Epithelial cell of esophagus (primary cell): ENCODE data around the gene MARCHF9.
A peak's percentile ranks its signal among the peaks of the same experiment; 100 is the strongest.

Experiments
- DNase-seq: peaks from one replicate; pipeline ENCODE4 v3.0.0; 2010; ENCODE audit warnings: low read depth
- H3K4me3 ChIP-seq: 2 replicates; pipeline ENCODE4 v1.5.1; 2011; ENCODE audit warnings: mild to moderate bottlenecking, low read length, control low read depth
- TF ChIP-seq, protein P1 (sequence below): IDR thresholded peaks from 2 replicates; pipeline ENCODE4 v1.5.1; 2011; ENCODE audit warnings: low read depth, mild to moderate bottlenecking, low read length, control low read depth, inconsistent platforms; ENCODE audit not compliant: insufficient read depth; ENCODE audit errors: missing control alignments

MARCHF9 gene

DNA sequence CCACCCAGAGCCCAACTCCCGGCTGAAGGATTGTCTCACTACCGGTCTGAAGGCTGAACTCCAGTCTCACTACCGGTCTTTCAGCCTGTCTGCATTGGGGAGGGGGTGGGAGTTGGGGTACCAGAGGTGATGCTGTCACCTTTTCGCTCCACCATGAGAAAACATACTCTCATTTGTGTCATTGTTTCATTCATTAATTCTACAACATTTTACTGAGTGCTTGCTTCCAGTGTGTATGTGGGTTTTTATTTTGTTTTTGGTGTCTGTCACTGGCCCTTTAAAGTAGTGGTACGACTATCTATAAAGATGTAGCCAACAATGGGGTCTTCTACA, 2.3 kb upstream of the MARCHF9 start:
- DNase-seq = no peak
- peak overlapping the region; percentile 94 for H3K4me3 ChIP-seq
- TF ChIP-seq, protein P1, sequence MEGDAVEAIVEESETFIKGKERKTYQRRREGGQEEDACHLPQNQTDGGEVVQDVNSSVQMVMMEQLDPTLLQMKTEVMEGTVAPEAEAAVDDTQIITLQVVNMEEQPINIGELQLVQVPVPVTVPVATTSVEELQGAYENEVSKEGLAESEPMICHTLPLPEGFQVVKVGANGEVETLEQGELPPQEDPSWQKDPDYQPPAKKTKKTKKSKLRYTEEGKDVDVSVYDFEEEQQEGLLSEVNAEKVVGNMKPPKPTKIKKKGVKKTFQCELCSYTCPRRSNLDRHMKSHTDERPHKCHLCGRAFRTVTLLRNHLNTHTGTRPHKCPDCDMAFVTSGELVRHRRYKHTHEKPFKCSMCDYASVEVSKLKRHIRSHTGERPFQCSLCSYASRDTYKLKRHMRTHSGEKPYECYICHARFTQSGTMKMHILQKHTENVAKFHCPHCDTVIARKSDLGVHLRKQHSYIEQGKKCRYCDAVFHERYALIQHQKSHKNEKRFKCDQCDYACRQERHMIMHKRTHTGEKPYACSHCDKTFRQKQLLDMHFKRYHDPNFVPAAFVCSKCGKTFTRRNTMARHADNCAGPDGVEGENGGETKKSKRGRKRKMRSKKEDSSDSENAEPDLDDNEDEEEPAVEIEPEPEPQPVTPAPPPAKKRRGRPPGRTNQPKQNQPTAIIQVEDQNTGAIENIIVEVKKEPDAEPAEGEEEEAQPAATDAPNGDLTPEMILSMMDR = no peak

GRCh38 chr12:57753756-57754337, 1.1 kb upstream of the MARCHF9 start:
- DNase-seq = no peak
- TF ChIP-seq, protein P1 = no peak
- no peak overlapping the region for H3K4me3 ChIP-seq

GRCh38 chr12:57755194-57755453, 221 bp downstream of the MARCHF9 start:
- peak overlapping the region; percentile 49 for H3K4me3 ChIP-seq
- no peak for DNase-seq

DNA sequence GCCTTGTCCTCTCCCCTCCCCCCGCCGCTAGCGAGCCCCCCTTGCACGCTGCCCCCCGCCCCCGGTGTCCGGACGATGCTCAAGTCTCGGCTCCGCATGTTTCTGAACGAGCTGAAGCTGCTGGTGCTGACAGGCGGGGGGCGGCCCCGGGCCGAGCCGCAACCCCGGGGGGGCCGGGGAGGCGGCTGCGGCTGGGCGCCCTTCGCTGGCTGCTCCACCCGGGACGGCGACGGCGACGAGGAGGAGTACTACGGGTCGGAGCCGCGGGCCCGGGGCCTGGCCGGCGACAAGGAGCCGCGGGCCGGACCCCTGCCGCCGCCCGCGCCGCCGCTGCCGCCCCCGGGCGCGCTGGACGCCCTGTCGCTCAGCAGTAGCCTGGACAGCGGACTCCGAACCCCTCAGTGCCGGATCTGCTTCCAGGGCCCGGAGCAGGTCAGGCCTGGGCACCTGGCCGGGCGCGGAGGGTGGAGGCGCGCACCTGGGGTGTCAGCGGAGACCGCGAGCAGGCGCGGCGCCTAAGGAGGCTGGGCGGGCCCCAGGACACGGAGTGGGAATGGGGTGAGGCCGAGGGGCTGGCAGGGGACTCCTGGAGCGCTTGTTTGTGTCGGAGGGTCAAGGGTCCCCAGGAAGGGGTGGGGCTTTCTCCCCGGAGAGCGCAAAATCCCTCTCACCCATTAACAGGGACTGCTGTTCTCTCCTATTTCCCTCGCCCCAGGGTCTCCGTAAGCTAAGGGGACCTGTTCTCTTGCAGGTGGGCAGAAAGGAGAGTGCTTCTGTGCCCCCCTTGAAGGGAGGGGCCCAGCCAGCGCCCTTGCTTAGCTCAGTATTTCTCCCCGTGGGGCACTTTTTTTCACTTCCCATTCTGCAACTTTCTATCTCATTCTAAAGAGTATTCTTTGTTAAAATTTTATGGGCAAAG, 810 bp downstream of the MARCHF9 start:
- TF ChIP-seq, protein P1 = no peak
- peak overlapping the region; percentile 49 for H3K4me3 ChIP-seq
- DNase-seq = peak; percentile 35

More at GRCh38 chr12:57755194-57755453, 221 bp downstream of the MARCHF9 start:
- TF ChIP-seq, protein P1 = no peak

GRCh38 chr12:57756406-57757341, 1.8 kb downstream of the MARCHF9 start:
- TF ChIP-seq, protein P1 = peak; percentile 82
- DNase-seq = peak; percentile 60
- H3K4me3 ChIP-seq = peak overlapping the region; percentile 49

GRCh38 chr12:57757771-57758170, 2.9 kb downstream of the MARCHF9 start:
- TF ChIP-seq, protein P1 = no peak

More at GRCh38 chr12:57757771-57758170, 2.9 kb downstream of the MARCHF9 start:
- DNase-seq = no peak
- H3K4me3 ChIP-seq = no peak overlapping the region
